Tibial artery (tissue), 4 donors: Measurements from ENCODE around the gene EHD2.

Experiments
- DNase-seq, 2 donors: peaks; one replicate each; pipeline ENCODE4 v3.0.0-alpha.2; 2019
- H3K27ac ChIP-seq, 2 donors: fragments of 200-600 bp; sonication (generic) in 1 of 2; 1 replicate in 1 of 2; 2 replicates in 1 of 2; pipeline ENCODE4 v1.5.1; 2018 to 2019; ENCODE audit warnings: mild to moderate bottlenecking in 1 of 2
- H3K27me3 ChIP-seq, 2 donors: fragments of 200-600 bp; sonication (generic) in 1 of 2; one replicate each; pipeline versions ENCODE4 v1.5.1 to v1.6.0; 2016 to 2019
- H3K36me3 ChIP-seq, 3 donors: fragments of 200-600 bp; sonication (generic) in 2 of 3; one replicate each; pipeline ENCODE4 v1.5.1; 2016 to 2019; ENCODE audit warnings: mild to moderate bottlenecking in 2 of 3
- H3K4me1 ChIP-seq, 4 donors: fragments of 200-600 bp; sonication (generic) in 2 of 4; 1 replicate in 3 of 4; 2 replicates in 1 of 4; pipeline ENCODE4 v1.5.1; 2016 to 2019
- H3K4me3 ChIP-seq, 2 donors: fragments of 200-600 bp; sonication (generic) in 1 of 2; 1 replicate in 1 of 2; 2 replicates in 1 of 2; pipeline ENCODE4 v1.5.1; 2018 to 2019; ENCODE audit warnings: mild to moderate bottlenecking in 2 of 2
- H3K9me3 ChIP-seq, 3 donors: fragments of 200-600 bp; sonication (generic) in 1 of 3; one replicate each; pipeline ENCODE4 v1.5.1; 2016 to 2019
- CTCF ChIP-seq, 2 experiments: fragments of 200-600 bp in 1 of 2; fragments of 450-650 bp in 1 of 2; IDR thresholded peaks; one replicate each; pipeline ENCODE4 v1.5.1; 2017 to 2019; ENCODE audit warnings: antibody characterized with exemption in 2 of 2, mild to moderate bottlenecking in 1 of 2, moderate library complexity in 1 of 2
- intact Hi-C: fragments of 100-400 bp; cut with DNase I; formaldehyde crosslinking; loops from one replicate; pipeline ENCODE4 v1.15.0; 2023; ENCODE audit warnings: low total_unique reads

Gene EHD2

GRCh38 chr19:47671499-47671898, 41.7 kb upstream of the EHD2 start:
- H3K4me1 ChIP-seq = peaks cover 0 to 10% (median 0%) of the 10 kb centered on the region in 4 donors
- no peak for TF ChIP-seq CTCF (IDR thresholded peaks at IDR 0.05)
- H3K36me3 ChIP-seq = peaks cover 4 to 52% (median 36%) of the 10 kb centered on the region in 3 donors
- DNase-seq = no peak
- no peak overlapping the region for H3K27ac ChIP-seq
- H3K4me3 ChIP-seq = no peak overlapping the region
- intact Hi-C loops = no loop called here
- no peaks in the 10 kb centered on the region for H3K27me3 ChIP-seq
- no peaks in the 10 kb centered on the region for H3K9me3 ChIP-seq

GRCh38 chr19:47673426-47673825, 39.8 kb upstream of the EHD2 start:
- H3K4me3 ChIP-seq = no peak overlapping the region
- H3K9me3 ChIP-seq = no peaks in the 10 kb centered on the region
- H3K4me1 ChIP-seq = no peaks in the 10 kb centered on the region
- no peak for TF ChIP-seq CTCF (IDR thresholded peaks at IDR 0.05)
- H3K36me3 ChIP-seq = peaks cover 4 to 71% (median 54%) of the 10 kb centered on the region in 3 donors
- intact Hi-C loops = no loop called here
- no peaks in the 10 kb centered on the region for H3K27me3 ChIP-seq
- no peak overlapping the region for H3K27ac ChIP-seq
- no peak for DNase-seq

- intact Hi-C loops = no loop called here
- Histone ChIP-seq H3K27me3 (no peaks in the 10 kb centered on the region), H3K4me1 (no peaks in the 10 kb centered on the region), H3K36me3 (peaks cover 10 to 81% (median 61%) of the 10 kb centered on the region in 3 donors), H3K9me3 (no peaks in the 10 kb centered on the region), H3K4me3 (no peak overlapping the region), H3K27ac (no peak overlapping the region)
- TF ChIP-seq CTCF (IDR thresholded peaks at IDR 0.05) = no peak
- no peak for DNase-seq
Observed at GRCh38 chr19:47674548-47674947, 38.7 kb upstream of the EHD2 start.

- Histone ChIP-seq H3K9me3 (no peaks in the 10 kb centered on the region), H3K27ac (no peak overlapping the region), H3K4me3 (no peak overlapping the region), H3K4me1 (no peaks in the 10 kb centered on the region), H3K27me3 (no peaks in the 10 kb centered on the region), H3K36me3 (peaks cover 17 to 81% (median 64%) of the 10 kb centered on the region in 3 donors)
- TF ChIP-seq CTCF (IDR thresholded peaks at IDR 0.05) = no peak
- intact Hi-C loops = no loop called here
- no peak for DNase-seq
Observed at GRCh38 chr19:47675271-47675670, 38.0 kb upstream of the EHD2 start.

- Histone ChIP-seq H3K9me3 (no peaks in the 10 kb centered on the region), H3K4me3 (no peak overlapping the region), H3K27me3 (no peaks in the 10 kb centered on the region), H3K4me1 (no peaks in the 10 kb centered on the region), H3K27ac (no peak overlapping the region), H3K36me3 (peaks cover 23 to 81% (median 64%) of the 10 kb centered on the region in 3 donors)
- intact Hi-C loops = no loop called here
- TF ChIP-seq CTCF (IDR thresholded peaks at IDR 0.05) = no peak
- no peak for DNase-seq
Observed at GRCh38 chr19:47675859-47676258, 37.4 kb upstream of the EHD2 start.

GRCh38 chr19:47676811-47677210, 36.4 kb upstream of the EHD2 start:
- H3K27ac ChIP-seq = no peak overlapping the region
- TF ChIP-seq CTCF (IDR thresholded peaks at IDR 0.05) = no peak
- intact Hi-C loops = no loop called here
- H3K4me1 ChIP-seq = no peaks in the 10 kb centered on the region
- peaks cover 28 to 86% (median 72%) of the 10 kb centered on the region in 3 donors for H3K36me3 ChIP-seq
- DNase-seq = no peak
- H3K4me3 ChIP-seq = no peak overlapping the region
- H3K27me3 ChIP-seq = no peaks in the 10 kb centered on the region
- no peaks in the 10 kb centered on the region for H3K9me3 ChIP-seq
